AML-193 (cell line): ENCODE results near the gene PPFIA3.
"Not testable (repeated sequence)": the region's sequence is repeated elsewhere in the genome, so short reads cannot be mapped to it uniquely, and the experiment has no call there.

Experiments
- DNase-seq, 2 experiments: peaks; one replicate each; lab custom pipeline; 2025; lab: John Stamatoyannopoulos, UW

Gene PPFIA3

DNA sequence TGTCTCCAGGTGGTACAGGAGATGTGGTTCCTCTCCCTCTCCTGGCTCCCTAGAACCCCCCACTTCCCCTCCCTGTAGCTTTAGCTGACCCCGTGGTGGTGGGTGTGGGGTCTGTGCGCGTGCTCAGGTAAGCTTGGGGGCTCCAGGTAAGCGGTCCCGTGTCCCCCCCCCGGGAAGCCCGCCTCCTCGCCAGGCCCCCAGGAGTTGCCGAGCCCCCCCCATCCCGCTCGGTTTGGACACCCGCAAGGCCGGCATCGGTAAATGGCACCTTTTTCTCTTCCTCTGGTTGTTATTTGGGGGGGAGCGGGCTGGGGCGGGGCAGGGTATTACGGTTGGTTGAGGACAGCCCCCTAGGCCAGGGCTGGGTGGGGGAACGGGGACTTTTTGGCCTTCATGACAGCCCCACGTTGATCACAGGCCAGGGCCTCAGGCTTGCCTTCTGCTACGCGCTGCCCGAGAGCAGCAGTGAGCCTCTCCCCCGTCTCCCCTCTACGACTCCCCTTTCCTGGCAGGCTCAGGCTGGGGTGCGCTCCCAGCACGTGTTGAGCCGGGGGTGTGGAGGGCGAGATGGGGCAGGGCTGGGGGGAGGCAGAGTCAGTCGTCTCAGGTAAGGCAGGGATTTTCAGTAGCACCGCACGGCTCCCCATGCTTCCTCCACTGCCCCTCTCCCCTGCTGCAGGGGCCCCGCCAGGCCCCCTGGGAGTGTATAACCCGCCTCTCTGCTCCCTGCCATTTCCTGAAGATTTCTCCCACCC, 15.8 kb upstream of the PPFIA3 start:
- DNase-seq: no peak

DNA sequence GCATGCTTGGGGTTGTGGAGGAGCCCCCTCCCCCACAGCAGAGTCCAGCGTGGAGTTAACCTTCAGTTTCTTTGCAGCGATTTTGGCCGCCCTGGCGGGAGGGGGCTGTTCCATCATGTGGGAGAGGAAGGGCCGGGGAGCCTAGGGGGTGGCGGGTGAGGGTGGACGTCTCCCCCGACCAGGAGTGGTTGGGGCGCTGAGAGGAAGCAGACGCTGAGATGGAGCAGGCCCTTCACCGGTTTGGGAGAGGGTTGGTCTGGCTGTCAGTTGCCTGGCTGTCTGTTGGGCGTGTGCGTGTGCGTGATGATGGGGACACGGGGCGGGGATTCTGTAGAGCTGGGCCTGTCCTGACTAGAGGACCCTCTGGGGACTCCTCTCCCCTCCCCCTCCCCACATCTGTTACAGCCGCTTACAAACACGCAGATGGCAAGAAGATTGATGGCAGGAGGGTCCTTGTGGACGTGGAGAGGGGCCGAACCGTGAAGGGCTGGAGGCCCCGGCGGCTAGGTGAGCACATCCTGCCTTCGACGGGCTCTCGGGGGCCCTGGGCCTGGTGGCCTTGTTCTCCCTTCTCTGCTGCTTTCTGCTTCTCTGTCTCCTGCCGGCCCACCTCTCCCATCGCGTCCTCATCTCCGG, 15.0 kb upstream of the PPFIA3 start:
- no peak for DNase-seq

DNA sequence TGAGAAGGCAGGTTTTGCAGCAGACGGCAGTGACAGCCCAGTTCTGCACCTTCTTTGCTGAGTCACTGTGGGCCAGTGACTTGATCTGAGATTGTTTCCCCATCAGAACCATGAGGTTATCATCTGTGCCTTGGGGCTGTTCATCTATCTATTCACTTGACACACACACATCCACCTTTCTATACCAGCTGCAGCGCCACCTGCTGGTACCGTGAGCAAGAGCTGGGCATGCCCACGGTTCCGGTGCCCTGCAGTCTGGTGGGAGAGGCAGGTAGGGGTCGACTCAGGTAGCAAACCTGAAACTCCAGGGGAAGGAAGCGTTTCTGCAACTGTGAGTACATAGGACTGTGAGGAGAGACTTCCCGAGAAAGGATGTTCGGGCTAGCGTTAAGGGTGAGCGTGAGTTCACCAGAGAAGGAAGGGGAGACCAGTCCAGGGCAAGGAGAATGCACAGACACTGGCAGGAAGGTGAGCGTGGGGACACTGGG, 12.7 kb upstream of the PPFIA3 start:
- DNase-seq: peak; percentile 18 to 24

DNA sequence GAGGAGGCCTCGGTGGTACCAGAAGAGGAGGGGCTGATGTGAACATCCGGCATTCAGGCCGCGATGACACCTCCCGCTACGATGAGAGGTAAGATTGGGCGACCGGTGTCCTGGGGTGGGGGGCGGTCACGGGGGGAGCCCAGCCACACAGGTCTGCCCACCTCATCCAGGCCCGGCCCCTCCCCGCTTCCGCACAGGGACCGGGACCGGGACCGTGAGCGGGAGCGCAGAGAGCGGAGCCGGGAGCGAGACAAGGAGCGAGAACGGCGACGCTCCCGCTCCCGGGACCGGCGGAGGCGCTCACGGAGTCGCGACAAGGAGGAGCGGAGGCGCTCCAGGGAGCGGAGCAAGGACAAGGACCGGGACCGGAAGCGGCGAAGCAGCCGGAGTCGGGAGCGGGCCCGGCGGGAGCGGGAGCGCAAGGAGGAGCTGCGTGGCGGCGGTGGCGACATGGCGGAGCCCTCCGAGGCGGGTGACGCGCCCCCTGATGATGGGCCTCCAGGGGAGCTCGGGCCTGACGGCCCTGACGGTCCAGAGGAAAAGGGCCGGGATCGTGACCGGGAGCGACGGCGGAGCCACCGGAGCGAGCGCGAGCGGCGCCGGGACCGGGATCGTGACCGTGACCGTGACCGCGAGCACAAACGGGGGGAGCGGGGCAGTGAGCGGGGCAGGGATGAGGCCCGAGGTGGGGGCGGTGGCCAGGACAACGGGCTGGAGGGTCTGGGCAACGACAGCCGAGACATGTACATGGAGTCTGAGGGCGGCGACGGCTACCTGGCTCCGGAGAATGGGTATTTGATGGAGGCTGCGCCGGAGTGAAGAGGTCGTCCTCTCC, 11.5 kb upstream of the PPFIA3 start:
- no peak for DNase-seq

DNA sequence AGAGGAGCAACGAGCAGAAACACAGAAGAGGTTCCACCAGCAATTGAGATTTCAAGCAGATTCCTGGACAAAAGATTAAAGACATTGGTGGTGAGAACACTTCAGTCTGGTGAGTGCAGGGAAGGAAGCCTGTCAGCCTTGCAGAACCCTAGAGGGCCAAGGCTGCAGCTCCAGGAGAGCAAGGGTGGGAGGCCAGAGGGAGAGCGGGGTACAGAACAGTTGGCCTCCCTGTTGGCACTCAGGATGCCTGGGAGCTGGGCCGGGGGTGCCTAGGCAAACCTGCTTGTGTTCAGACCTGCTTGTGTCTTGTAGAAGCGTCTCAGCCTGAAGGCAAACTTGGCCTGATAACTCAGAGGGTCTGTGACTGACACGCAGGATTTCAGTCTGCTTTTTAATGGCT, 10.3 kb upstream of the PPFIA3 start:
- no peak for DNase-seq

DNA sequence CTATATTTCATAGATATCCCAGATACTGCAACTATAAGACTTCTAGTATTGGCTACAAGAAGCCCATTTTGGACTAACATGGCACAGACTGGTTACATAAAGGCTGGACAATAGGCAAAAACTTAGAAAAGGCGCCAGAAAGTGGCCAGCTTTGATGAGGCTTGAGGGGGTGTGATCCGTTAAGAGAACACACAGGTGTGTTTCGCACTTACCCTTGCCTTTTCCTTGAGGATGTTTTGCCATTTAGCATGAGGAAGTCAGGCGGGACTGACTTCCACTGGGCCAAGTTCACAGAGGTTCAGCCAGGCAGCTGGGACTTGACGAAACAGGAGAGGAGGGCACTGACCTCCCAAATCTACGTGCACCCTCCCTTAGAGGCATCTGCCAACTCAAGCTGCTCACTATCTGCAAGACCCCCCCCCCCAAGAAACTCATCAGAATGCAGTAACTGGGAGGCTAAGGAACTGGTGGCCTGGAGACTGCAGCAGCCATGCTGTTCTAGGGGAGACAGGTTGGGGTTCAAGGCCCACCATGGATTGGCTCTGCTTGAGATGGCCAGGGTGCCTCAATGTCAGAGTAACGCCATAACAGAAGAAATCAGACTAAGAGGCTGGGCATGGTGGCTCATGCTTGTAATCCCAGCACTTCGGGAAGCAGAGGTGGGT, 9.6 kb upstream of the PPFIA3 start:
- DNase-seq: no peak

DNA sequence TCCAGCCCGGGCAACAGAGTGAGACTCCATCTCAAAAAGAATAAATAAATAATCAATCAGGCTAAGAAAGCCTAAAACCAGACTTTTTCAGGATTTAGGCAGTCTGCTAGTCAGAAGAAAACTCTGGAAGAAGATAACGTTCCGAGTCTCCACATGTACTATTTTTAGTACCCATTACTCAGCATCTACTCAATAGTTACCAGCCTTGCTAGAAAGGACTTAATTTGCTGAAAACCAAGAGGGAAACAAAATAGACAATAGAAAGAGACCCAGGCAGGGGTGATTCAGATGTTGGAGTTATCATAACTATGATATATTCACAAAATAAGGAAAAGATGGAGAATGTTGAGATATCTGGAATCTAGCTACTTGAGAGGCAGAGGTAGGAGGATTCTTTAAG, 8.8 kb upstream of the PPFIA3 start:
- DNase-seq: no peak

DNA sequence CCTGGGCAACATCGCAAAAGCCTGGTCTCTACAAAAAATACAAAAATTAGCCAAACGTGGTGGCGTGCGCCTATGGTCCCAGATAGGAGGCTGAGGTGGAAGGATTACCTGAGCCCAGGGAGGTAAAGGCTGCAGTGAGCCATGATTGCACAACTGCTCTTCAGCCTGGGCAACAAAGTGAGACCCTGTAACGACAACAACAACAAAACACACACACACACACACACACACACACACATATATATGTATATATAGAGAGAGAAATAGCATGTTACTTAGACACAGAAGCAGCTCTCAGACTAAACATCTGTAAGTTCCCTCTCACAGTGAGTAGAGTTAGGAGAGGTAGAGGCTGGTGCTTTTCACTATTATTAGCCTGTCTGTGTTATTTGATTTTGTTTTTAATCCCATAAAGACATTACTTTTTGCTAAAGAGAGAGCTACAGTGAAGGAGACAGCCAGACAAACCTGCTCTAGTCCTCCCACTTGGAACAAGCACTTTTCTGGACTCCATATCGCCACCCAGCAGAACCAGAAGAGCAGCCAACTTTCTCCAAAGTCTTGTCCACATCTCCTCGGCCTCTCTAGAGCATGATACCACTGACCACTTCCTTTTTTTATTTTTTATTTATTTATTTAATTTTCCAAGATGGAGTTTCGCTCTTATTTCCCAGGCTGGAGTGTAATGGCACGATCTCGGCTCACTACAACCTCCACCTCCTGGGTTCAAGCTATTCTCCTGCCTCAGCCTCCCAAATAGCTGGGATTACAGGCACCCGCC, 7.9 kb upstream of the PPFIA3 start:
- no peak for DNase-seq

DNA sequence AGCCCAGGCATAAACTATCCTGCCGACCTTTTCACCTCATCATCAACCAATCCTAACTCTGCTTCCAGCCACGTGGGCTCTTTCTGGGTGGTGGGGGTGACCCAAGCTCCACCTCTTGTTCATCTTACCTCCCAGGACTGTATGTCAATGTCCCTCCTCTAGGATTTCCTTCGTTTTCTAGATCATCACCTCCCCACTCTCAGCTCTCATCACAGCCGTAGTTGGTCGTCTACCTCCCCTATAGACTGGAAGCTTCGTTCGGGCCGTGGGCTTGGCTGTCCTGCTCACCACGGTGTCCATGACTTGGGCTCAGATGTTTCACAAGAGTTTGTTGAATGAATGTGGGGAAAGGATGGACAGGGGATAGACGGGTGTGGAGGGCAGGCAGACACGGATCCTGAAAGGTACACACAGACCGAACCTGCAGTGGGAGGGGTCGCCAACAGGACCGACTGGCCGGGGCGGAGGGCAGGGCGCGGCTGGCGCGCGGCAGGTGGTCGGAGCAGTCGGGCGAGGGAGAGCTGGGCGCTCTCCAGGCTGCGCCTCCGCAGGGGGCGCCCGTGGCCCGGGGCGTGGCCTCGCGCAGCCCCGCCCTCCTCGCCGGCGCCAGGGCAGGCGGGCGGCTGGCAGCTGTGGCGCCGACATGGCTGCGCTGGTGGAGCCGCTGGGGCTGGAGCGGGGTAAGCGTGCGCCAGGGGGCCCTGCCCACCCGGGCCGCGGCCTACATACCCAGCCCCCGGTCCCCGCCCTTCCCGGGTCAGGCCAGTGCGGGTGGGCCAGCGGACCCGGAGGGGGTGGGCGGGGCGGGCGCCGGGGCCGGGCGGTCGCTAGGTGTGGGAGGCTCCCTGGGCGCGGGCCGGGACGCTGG, 5.3 kb upstream of the PPFIA3 start, which contains the start of gene LIN7B:
TSS of gene LIN7B (plus strand) at position 609 of the 868 bp plus-strand sequence. CDS start at position 644, 35 bp downstream.
- peak; percentile 30 to 60 for DNase-seq

DNA sequence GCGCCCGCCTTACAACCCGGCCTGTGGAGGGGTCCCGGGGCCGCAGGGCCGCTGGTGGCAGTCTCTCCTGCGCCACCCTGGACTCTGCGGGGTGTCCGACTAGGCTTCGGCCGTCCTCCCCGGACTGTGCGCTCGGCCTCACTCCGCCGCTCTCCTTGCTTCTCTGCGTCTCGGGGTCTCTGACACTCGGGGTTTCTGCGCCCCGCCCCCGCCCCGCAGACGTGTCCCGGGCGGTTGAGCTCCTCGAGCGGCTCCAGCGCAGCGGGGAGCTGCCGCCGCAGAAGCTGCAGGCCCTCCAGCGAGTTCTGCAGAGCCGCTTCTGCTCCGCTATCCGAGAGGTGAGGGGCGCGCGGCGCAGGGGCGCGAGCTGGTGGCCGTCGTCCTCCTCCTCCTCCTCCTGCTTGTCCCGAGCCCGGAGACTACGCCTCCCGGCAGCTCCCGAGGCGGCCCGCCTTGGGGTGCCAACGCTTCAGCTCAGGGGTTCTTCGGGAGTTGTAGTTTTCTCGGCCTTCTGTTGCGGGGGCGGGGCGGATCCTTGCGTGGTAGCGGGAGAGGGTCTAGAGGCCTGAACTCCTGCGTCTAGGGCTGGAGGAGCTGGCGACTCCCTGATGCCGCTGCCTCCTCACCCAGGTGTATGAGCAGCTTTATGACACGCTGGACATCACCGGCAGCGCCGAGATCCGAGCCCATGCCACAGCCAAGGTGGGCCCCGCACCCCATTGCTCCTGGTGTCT, 4.5 kb upstream of the PPFIA3 start:
- peak in 1 of 2 experiments; percentile 16 for DNase-seq

DNA sequence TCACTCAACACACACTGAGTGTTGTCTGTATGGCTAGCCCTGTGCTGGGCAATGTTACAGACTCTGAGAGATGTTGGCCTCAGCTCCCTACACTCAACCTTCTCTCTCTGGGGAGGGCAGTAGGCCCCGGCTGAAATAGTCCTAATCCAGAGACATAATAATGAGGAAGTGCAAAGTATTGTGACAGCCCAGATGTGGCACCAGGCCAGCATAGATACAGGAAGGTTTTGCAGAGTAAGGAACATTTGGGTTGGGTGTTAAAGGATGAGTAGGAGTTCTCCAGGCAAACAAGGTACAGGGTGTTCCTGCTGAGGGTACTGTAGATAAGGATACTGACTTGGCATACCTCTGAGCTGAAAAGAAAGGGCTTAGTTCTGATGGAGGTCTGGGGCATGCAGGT, 2.8 kb upstream of the PPFIA3 start:
- DNase-seq: peak; percentile 86

DNA sequence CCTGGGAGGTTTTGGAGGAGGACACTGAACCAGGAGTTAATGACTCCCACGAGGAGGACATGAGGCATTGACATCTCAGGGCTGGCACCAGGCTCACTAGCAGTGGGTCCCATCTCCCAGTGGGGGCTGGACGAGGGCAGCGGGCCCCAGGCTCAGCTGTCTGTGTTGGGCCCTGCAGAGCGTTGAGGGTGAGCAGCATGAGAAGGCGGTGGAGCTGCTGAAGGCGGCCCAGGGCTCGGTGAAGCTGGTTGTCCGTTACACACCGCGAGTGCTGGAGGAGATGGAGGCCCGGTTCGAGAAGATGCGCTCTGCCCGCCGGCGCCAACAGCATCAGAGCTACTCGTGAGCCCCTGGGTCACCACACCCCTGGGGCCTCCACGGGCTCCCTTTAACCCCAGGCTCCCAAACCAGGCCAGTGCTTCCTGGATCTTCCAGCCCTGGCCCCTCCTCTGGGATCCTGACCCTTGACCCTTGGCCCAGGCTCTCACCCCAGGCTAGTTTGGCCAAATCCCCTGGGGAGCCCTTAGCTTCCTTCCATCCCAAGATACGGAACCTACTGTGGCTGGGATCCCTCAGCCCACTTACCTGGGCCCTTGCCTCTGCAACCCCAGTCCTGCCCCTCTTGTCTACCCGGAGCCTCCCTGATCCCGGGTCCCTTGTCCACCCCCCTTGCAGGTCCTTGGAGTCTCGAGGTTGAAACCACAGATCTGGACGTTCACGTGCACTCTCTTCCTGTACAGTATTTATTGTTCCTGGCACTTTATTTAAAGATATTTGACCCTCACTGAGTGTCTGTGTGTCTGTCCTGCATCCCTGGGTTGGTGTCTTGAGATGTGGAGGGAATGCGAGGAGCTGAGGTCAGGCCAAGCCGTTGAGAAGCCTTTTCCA, 1.4 kb upstream of the PPFIA3 start:
- DNase-seq: no peak

DNA sequence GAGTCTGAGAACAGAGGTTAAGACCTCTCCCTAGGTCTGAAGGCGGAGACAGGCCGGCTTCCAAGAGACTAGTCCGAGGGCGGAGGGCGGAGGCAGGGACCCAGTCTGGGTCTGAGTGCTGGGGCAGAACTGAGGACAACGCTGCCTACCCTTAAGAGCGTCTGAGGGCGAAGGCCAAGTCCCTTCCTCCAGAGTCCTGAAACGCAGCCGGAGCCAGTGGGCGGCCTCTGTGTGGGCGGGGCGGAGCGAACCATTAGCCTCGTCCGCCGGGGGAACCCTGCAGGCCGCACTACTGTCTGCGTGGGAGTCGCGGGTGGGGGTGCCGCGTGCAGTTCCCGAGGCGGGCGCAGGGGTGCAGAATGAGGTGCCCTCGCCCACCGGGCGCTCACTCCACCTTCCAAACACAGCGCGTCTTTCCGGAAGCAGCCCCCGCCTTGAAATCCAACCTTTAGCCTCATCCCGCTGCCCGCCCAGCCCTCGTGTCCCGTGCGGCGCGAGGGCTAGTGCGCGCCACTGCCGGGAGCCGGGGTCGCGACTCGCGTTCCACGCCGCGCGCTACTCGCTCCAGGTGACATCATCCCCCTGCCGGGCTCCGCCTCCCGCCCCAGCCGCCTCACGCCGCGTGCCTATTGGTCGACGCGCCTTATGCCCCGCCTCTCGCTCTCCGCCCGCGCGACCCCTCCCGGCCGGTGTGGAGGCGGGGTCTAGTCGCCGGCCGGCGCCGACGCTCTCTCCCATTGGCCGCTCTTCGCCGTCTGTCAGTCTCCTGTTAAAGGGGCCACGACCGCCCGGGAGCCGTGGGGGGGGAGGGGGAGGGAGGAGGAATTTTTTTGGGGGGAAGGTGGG, 556 bp upstream of the PPFIA3 start, which contains the start of gene C19orf73:
TSS of gene C19orf73 (minus strand) at position 579 of the 846 bp plus-strand sequence. CDS start at position 458, 121 bp downstream.
- DNase-seq: peak; percentile 87 to 90

DNA sequence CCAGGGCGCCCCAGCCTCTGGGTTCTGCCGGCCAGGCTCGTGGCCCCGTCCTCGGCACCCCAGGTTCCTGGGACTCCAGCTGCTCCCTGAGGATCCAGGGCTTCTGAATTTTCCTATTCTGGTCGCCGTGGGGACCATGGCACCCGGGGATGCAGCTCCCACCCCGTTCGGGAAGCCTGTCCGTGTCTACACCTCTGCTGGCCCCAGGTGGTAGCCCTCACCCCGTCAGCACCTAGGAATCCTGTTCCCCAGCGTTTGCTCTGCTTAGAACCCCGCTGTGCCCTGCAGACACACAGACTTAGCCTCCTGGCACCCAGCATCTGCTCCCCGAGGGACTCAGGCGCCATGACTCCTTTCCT, 960 bp downstream of the PPFIA3 start:
- DNase-seq: no peak

DNA sequence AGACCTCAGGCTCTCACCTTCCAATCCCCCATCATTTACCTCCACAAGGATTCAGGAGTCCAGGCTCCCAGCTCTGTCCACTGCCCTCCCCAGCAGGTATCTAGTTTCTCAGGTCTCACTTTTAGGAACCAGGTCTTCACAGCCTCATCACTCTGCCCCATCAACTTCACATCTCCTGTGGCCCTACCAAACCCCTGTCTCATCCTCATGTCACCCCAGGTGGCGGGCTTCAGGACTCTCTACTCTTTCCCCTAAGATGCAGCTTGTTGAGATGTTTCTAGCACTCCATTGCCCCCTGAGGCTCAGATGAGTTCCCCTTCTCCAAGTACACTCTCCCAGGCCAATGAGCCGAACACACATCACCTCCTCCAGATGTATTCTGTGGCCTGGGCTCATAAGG, 1.5 kb downstream of the PPFIA3 start:
- DNase-seq: no peak

DNA sequence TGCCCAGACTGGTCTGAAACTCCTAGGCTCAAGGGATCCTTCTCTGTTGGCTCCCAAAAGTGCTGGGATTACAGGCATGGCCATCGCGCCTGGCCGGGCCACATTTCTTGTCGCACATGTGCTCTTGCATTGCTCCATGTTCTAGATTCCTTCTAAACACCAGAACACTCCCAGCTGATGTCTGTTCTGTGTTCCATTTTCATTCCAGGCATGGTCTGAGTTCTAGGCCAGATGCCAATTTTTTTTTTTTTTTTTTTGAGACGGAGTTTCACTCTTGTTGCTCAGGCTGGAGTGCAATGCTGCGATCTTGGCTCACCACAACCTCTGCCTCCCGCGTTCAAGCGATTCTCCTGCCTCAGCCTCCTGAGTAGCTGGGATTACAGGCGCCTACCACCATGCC, 2.5 kb downstream of the PPFIA3 start:
- DNase-seq: not testable (repeated sequence)

DNA sequence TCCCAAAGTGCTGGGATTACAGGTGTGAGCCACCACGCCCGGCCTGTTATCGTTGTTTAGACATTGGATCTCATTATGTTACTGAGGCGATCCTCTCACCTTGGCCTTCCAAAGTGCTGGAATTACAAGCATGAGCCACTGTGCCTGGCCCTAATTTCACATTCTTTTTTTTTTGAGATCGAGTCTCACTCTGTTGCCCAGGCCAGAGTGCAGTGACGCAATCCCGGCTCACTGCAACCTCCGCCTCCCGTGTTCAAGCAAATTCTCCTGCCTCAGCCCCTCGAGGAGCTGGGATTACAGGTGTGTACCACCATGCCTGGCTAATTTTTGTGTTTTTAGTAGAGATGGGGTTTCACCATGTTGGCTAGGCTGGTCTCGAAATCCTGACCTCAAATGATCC, 3.9 kb downstream of the PPFIA3 start:
- DNase-seq: not testable (repeated sequence)
